PC-9 (cell line): ENCODE data around the gene NAT8L.

Experiments
- EZH2 ChIP-seq: fragments of 200-600 bp; sonication (generic); IDR thresholded peaks from 2 replicates; pipeline ENCODE4 v1.8.0; 2017; ENCODE audit warnings: antibody characterized with exemption, low read depth
- TF ChIP-seq, protein P1 (sequence below): fragments of 200-600 bp; sonication (generic); conservative IDR thresholded peaks from 2 replicates; pipeline ENCODE4 v1.6.1; 2017; ENCODE audit warnings: mixed run types, antibody characterized with exemption, mild to moderate bottlenecking, moderate library complexity

DNA sequence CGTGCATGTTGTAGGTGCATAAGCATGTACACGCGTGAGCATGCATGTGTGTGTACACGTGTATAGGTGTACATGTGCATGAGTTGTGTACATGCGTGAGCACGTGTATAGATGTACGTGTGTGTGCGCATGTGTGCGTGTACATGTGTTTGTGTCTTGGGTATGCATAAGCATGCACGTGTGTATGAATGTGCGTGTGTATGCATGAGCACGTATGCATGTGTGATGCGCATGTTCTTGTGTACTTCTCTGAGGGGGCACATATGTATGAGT is 9.0 kb downstream of the NAT8L start:
- no peak for TF ChIP-seq EZH2
- TF ChIP-seq, protein P1, sequence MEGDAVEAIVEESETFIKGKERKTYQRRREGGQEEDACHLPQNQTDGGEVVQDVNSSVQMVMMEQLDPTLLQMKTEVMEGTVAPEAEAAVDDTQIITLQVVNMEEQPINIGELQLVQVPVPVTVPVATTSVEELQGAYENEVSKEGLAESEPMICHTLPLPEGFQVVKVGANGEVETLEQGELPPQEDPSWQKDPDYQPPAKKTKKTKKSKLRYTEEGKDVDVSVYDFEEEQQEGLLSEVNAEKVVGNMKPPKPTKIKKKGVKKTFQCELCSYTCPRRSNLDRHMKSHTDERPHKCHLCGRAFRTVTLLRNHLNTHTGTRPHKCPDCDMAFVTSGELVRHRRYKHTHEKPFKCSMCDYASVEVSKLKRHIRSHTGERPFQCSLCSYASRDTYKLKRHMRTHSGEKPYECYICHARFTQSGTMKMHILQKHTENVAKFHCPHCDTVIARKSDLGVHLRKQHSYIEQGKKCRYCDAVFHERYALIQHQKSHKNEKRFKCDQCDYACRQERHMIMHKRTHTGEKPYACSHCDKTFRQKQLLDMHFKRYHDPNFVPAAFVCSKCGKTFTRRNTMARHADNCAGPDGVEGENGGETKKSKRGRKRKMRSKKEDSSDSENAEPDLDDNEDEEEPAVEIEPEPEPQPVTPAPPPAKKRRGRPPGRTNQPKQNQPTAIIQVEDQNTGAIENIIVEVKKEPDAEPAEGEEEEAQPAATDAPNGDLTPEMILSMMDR, result no peak
